ENCODE data around the gene COL1A1. TPM values are rescaled to one million over a fixed set of nuclear protein-coding genes. Genes with fewer than 3 reads are reported as not detected.

Gene COL1A1
- total RNA-seq, 3 donors from 2014 or later, result 23.4 to 67.2 (median 44.5) TPM

DNA sequence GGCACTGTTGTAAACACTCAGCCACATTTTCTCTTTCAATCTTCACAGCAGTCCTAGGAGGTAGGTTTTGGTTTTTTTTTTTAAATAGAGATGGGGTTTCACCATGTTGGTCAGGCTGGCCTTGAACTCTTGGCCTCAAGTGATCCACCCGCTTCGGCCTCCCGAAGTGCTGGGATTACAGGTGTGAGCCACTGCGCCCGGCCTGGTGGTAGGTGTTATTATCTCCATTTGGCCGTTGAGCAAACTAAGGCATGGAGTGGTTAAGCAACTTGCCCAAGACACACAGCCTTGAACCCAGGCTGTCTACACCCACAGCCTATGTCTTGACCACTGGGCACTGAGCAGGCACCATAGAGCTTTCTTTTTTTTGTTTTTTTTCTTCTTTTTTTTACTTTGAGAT lies 27.0 kb downstream of the COL1A1 start:
- no peak overlapping the region for H3K4me3 ChIP-seq
- H3K27ac ChIP-seq, result no peak overlapping the region
- H3K9me3 ChIP-seq, result no peaks in the 10 kb centered on the region
- DNase-seq (ENCODE audit: low spot score in 2 of 2), result no peak
- peaks cover 9 to 10% of the 10 kb centered on the region in 2 donors for H3K4me1 ChIP-seq
- intact Hi-C loops (cut with DNase I; ENCODE audit: low total_unique reads), result no loop called here
- H3K36me3 ChIP-seq, result no peaks in the 10 kb centered on the region
- no peak for TF ChIP-seq POLR2AphosphoS5 (IDR thresholded peaks at IDR 0.05)
- TF ChIP-seq POLR2A (IDR thresholded peaks at IDR 0.05), result no peak
- TF ChIP-seq, protein P1, sequence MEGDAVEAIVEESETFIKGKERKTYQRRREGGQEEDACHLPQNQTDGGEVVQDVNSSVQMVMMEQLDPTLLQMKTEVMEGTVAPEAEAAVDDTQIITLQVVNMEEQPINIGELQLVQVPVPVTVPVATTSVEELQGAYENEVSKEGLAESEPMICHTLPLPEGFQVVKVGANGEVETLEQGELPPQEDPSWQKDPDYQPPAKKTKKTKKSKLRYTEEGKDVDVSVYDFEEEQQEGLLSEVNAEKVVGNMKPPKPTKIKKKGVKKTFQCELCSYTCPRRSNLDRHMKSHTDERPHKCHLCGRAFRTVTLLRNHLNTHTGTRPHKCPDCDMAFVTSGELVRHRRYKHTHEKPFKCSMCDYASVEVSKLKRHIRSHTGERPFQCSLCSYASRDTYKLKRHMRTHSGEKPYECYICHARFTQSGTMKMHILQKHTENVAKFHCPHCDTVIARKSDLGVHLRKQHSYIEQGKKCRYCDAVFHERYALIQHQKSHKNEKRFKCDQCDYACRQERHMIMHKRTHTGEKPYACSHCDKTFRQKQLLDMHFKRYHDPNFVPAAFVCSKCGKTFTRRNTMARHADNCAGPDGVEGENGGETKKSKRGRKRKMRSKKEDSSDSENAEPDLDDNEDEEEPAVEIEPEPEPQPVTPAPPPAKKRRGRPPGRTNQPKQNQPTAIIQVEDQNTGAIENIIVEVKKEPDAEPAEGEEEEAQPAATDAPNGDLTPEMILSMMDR (IDR thresholded peaks at IDR 0.05), result no peak
- no peaks in the 10 kb centered on the region for H3K27me3 ChIP-seq

DNA sequence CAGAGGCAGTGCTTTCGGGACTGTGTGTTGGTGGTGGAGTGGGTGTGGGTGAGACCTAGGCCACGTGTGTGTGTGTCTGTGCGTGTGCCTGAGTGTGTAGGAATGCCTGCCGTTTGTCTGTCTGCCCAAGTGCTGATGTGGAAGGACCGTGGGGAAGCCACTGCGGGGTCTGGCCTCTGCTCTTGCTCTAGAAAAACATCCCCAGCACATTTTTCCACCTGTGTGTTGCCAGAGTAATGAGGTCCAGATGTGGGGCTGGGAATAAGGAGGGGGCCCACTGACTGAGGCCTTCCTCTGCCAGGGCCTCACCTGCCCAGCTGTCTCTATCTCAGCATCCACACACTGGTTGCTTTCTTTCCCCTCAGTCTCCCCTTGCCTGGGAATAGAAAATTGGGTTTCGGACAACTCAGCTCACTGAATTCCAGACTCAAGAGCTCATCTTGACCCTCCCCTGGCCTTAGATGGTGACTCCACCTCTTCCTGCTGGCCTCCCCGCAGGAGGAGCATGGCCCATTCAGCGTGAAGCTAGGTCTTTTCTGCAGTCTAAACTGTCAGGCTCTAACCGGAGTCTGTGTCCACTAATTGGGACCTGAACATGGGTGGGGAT lies 28.0 kb downstream of the COL1A1 start:
- Histone ChIP-seq H3K4me3 (no peak overlapping the region), H3K36me3 (no peaks in the 10 kb centered on the region), H3K27ac (peak overlapping the region; percentile 77 to 88), H3K4me1 (peaks cover 8% of the 10 kb centered on the region in 2 donors), H3K27me3 (no peaks in the 10 kb centered on the region), H3K9me3 (no peaks in the 10 kb centered on the region)
- TF ChIP-seq POLR2AphosphoS5 (IDR thresholded peaks at IDR 0.05), result no peak
- no peak for TF ChIP-seq POLR2A (IDR thresholded peaks at IDR 0.05)
- TF ChIP-seq, protein P1 (IDR thresholded peaks at IDR 0.05), result no peak
- intact Hi-C loops (cut with DNase I; ENCODE audit: low total_unique reads), result no loop called here
- DNase-seq (ENCODE audit: low spot score in 2 of 2), result no peak

DNA sequence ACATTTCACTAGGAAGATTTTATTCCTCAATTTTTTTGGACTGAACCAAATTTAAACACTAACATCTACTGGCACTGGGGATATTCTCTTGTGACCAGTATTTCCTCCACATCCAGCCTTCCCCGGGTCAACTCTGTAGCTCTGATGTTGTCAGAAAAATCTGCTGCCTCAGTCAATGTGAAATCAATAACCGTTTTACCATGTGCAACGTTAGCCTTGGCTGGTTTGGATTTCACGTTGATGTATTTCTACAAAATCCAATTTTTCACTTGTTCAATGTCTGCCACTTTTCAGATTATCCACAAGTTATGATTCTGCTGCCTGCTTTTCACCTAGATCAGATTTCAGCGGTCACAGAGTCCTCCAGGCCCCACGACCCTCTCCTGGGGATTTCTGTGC lies 28.5 kb downstream of the COL1A1 start:
- TF ChIP-seq POLR2AphosphoS5 (IDR thresholded peaks at IDR 0.05) (no peak), POLR2A (IDR thresholded peaks at IDR 0.05) (no peak)
- TF ChIP-seq, protein P1 (IDR thresholded peaks at IDR 0.05), result no peak
- DNase-seq (ENCODE audit: low spot score in 2 of 2), result no peak
- intact Hi-C loops (cut with DNase I; ENCODE audit: low total_unique reads), result no loop called here
- Histone ChIP-seq H3K9me3 (no peaks in the 10 kb centered on the region), H3K27me3 (no peaks in the 10 kb centered on the region), H3K4me3 (no peak overlapping the region), H3K4me1 (peaks cover 3% of the 10 kb centered on the region in 2 donors), H3K27ac (peak overlapping the region; percentile 77 to 88), H3K36me3 (no peaks in the 10 kb centered on the region)

DNA sequence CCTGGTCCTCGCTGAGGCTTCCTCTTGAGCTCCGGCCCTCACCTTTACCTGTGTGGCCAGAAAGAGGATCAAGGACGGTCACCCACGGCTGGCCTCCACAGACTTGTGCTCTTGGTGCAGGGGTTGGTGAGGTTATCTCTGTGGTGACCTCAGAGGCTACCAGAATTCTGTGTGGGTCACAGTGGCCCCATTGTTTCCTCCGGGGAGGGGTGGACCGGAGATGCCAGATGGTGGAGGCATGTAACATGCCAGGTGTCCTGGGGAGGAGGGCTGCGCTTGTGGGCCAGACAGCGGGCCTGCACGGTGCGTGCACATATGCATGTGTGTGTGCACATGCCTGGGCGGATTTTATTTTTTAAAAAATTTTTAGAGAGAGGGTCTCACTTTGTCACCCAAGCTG lies 29.3 kb downstream of the COL1A1 start:
- Histone ChIP-seq H3K27me3 (no peaks in the 10 kb centered on the region), H3K9me3 (no peaks in the 10 kb centered on the region), H3K4me1 (no peaks in the 10 kb centered on the region), H3K27ac (peak overlapping the region; percentile 43 to 77), H3K4me3 (no peak overlapping the region), H3K36me3 (no peaks in the 10 kb centered on the region)
- no peak for DNase-seq (ENCODE audit: low spot score in 2 of 2)
- intact Hi-C loops (cut with DNase I; ENCODE audit: low total_unique reads), result no loop called here
- TF ChIP-seq, protein P1 (IDR thresholded peaks at IDR 0.05), result no peak
- TF ChIP-seq POLR2A (IDR thresholded peaks at IDR 0.05) (no peak), POLR2AphosphoS5 (IDR thresholded peaks at IDR 0.05) (no peak)

DNA sequence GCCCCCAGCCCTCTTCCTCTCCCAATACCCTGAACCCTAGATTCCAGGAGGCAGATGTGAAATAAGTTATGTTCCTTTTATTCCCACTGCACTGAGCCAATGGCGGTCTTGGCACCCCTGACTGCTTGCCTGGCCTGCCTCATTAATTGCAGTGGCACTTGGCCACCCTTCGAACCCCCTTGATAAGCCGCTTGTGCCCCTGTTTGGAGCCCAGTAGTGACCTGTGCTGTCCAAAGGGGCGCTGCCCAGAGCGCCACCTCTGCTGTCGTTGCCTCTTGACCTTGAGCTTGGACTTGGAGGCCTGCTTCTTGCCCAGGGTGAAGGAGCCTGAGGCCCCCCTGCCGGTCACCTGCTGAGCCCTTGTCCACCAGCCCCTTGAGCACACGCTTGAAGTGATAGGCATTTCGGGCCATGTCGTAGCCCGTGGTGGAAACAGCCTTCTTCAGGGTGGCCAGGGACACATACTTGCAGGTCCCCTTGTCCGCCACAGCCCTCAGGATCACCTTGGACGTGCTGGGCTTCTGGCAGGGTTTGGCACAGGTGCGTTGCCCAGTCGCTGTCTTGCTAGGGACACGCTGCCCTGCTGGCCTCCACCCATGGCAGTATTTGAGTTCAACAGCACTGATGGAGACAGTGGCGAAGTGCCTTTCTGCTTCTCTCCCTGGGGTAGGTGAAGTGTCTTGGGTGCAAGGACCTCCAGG lies 29.9 kb downstream of the COL1A1 start:
- intact Hi-C loops (cut with DNase I; ENCODE audit: low total_unique reads), result no loop called here
- TF ChIP-seq POLR2AphosphoS5 (IDR thresholded peaks at IDR 0.05) (no peak), POLR2A (IDR thresholded peaks at IDR 0.05) (no peak)
- TF ChIP-seq, protein P1 (IDR thresholded peaks at IDR 0.05), result no peak
- no peak for DNase-seq (ENCODE audit: low spot score in 2 of 2)
- no peak overlapping the region for H3K4me3 ChIP-seq
- no peaks in the 10 kb centered on the region for H3K36me3 ChIP-seq
- no peaks in the 10 kb centered on the region for H3K27me3 ChIP-seq
- H3K27ac ChIP-seq, result peak overlapping the region in 1 of 2 donors; percentile 77
- no peaks in the 10 kb centered on the region for H3K4me1 ChIP-seq
- H3K9me3 ChIP-seq, result no peaks in the 10 kb centered on the region
